GM18520 (cell line): ENCODE measurements around the gene LY9.

ENCODE experiments used
- ATAC-seq: cut with Tn5 transposase; IDR thresholded peaks from one replicate; pipeline ENCODE4 v1.9.1; 2021; ENCODE audit not compliant: unreplicated experiment

The LY9 gene

GRCh38 chr1:160795951-160796383, at the start of gene LY9:
LY9 (plus strand) TSS chr1:160796174; CDS start chr1:160796188, 14 bp downstream.
- ATAC-seq: peak; percentile 71

GRCh38 chr1:160746836-160747500, 49.0 kb upstream of the LY9 start:
- no peak for ATAC-seq

- ATAC-seq: no peak
Observed at GRCh38 chr1:160747717-160748116, 48.3 kb upstream of the LY9 start.

GRCh38 chr1:160748181-160748877, 47.6 kb upstream of the LY9 start:
- ATAC-seq: no peak

- no peak for ATAC-seq
Observed at GRCh38 chr1:160748878-160749269, 47.1 kb upstream of the LY9 start.

GRCh38 chr1:160750608-160751007, 45.4 kb upstream of the LY9 start:
- ATAC-seq: no peak

- ATAC-seq: no peak
Observed at GRCh38 chr1:160752406-160752805, 43.6 kb upstream of the LY9 start.

- no peak for ATAC-seq
Observed at GRCh38 chr1:160752924-160753323, 43.0 kb upstream of the LY9 start.

GRCh38 chr1:160753594-160753993, 42.4 kb upstream of the LY9 start:
- ATAC-seq: no peak

GRCh38 chr1:160755461-160755860, 40.5 kb upstream of the LY9 start:
- no peak for ATAC-seq

GRCh38 chr1:160755911-160756848, 39.8 kb upstream of the LY9 start:
- ATAC-seq: peak; percentile 49

GRCh38 chr1:160756849-160757201, 39.1 kb upstream of the LY9 start:
- no peak for ATAC-seq

- no peak for ATAC-seq
Observed at GRCh38 chr1:160758521-160758920, 37.5 kb upstream of the LY9 start.

GRCh38 chr1:160759740-160760139, 36.2 kb upstream of the LY9 start:
- no peak for ATAC-seq

GRCh38 chr1:160761046-160761445, 34.9 kb upstream of the LY9 start:
- ATAC-seq: no peak

- no peak for ATAC-seq
Observed at GRCh38 chr1:160761886-160762285, 34.1 kb upstream of the LY9 start.

GRCh38 chr1:160763993-160764392, 32.0 kb upstream of the LY9 start:
- no peak for ATAC-seq

GRCh38 chr1:160767395-160768294, 28.3 kb upstream of the LY9 start:
- ATAC-seq: peak; percentile 47

- peak; percentile 52 for ATAC-seq
Observed at GRCh38 chr1:160768295-160768657, 27.7 kb upstream of the LY9 start.

GRCh38 chr1:160772331-160772730, 23.6 kb upstream of the LY9 start:
- ATAC-seq: no peak

- no peak for ATAC-seq
Observed at GRCh38 chr1:160773093-160773492, 22.9 kb upstream of the LY9 start.
